Measurements from ENCODE around the gene GLG1.

GRCh38 chr16:74641969-74642368 lies 35.1 kb upstream of the GLG1 start:
- TF ChIP-seq CTCF (IDR thresholded peaks at IDR 0.05; ENCODE audit: poor library complexity) (no peak), EZH2 (IDR thresholded peaks at IDR 0.05; ENCODE audit: borderline replicate concordance) (no peak)
